Ectodermal cell (in vitro differentiated cells): ENCODE measurements around the gene ALKBH2.

Source experiments
- H3K27ac ChIP-seq: 2 replicates; pipeline ENCODE4 v1.7.0; 2013; ENCODE audit warnings: mild to moderate bottlenecking, low read depth, low read length; ENCODE audit not compliant: insufficient read depth, poor library complexity, severe bottlenecking
- H3K27me3 ChIP-seq: 2 replicates; pipeline ENCODE4 v1.7.0; 2013; ENCODE audit warnings: mild to moderate bottlenecking, low read length; ENCODE audit not compliant: insufficient read depth, control insufficient read depth, poor library complexity, severe bottlenecking
- H3K36me3 ChIP-seq: one replicate; pipeline ENCODE4 v1.7.0; 2013; ENCODE audit warnings: low read length; ENCODE audit not compliant: control insufficient read depth, insufficient read depth
- H3K4me1 ChIP-seq: one replicate; pipeline ENCODE4 v1.7.0; 2013; ENCODE audit warnings: low read length; ENCODE audit not compliant: control insufficient read depth, insufficient read depth
- H3K4me3 ChIP-seq: 2 replicates; pipeline ENCODE4 v1.7.0; 2013; ENCODE audit warnings: low read depth, low read length, control low read depth; ENCODE audit not compliant: insufficient read depth
- H3K9me3 ChIP-seq: 2 replicates; pipeline ENCODE4 v1.7.0; 2013; ENCODE audit warnings: mild to moderate bottlenecking, low read length, moderate library complexity; ENCODE audit not compliant: control insufficient read depth
- WGBS, 2 experiments: methylation state at CpG; one replicate each; pipeline ENCODE4 v1.1.7; 2013; ENCODE audit warnings: missing lambda C conversion rate in 2 of 2; 5-methylcytosine and 5-hydroxymethylcytosine counted together

ALKBH2 gene

GRCh38 chr12:109126784-109127183, 33.5 kb upstream of the ALKBH2 start:
- no peaks in the 10 kb centered on the region for H3K27me3 ChIP-seq
- H3K36me3 ChIP-seq = no peaks in the 10 kb centered on the region
- 94 to 96% methylated on average over 3 of the region's 3 CpGs for WGBS, 2 experiments
- H3K4me3 ChIP-seq = no peak overlapping the region
- H3K4me1 ChIP-seq = no peaks in the 10 kb centered on the region
- no peak overlapping the region for H3K27ac ChIP-seq
- H3K9me3 ChIP-seq = no peaks in the 10 kb centered on the region

DNA sequence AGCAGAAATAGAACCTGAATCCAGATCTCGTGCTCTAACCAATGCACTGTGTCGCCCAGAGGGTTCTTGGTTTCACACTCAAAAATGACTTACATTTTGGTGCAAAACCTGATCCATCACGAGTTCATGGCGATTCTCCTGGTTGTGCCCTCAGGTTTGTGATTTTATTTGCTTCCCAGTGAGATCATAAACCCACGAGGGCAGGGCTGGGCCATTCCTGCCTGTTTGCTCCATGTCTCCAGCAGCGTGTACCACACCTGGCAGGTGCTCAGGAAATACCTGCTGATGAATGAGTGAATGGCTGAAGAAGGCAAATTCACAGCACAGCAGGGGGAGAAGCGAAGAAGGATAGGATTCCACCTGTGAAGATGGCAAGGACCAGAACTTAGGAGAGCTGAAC, 32.5 kb upstream of the ALKBH2 start:
- Histone ChIP-seq H3K9me3 (no peaks in the 10 kb centered on the region), H3K27ac (no peak overlapping the region), H3K27me3 (no peaks in the 10 kb centered on the region), H3K4me1 (no peaks in the 10 kb centered on the region), H3K4me3 (no peak overlapping the region), H3K36me3 (no peaks in the 10 kb centered on the region)
- 90 to 93% methylated on average over 7 of the region's 7 CpGs for WGBS, 2 experiments

DNA sequence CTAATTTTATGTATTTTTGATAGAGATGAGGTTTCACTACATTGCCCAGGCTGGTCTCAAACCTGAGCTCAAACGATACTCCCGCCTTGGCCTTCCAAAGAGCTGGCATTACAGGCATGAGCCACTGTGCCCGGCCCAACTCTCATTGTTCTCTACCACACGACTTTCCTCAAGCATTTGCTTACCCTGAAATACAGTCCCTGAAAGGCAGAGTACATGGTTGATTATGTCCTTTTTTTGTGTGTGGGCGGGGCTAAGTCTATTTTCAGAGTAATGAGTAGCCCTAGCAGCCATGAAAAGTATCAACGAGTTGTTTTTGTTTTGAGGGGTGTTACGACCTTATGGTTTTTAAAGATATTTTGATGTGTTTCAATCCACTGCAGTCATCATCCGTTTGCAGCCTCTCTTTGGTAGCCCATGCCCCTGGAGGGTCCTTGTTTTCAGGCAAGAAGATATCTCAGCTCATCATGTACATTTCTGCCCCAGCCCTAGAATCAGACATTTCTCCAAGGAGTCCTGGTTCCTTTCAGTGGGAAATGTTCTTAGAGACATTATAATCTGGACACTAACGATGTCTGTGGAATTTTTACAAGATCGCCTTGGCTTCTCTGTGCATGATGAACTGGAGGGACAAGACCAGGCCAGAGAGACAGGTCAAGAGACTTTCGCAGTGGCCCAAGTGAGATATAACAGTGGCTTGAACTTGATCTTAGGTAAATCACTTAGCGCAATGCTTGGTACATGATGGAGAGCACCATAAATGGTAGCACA, 31.8 kb upstream of the ALKBH2 start:
- no peaks in the 10 kb centered on the region for H3K36me3 ChIP-seq
- 91 to 92% methylated on average over 12 of the region's 12 CpGs for WGBS, 2 experiments
- no peaks in the 10 kb centered on the region for H3K9me3 ChIP-seq
- no peaks in the 10 kb centered on the region for H3K4me1 ChIP-seq
- no peaks in the 10 kb centered on the region for H3K27me3 ChIP-seq
- H3K27ac ChIP-seq = no peak overlapping the region
- no peak overlapping the region for H3K4me3 ChIP-seq

DNA sequence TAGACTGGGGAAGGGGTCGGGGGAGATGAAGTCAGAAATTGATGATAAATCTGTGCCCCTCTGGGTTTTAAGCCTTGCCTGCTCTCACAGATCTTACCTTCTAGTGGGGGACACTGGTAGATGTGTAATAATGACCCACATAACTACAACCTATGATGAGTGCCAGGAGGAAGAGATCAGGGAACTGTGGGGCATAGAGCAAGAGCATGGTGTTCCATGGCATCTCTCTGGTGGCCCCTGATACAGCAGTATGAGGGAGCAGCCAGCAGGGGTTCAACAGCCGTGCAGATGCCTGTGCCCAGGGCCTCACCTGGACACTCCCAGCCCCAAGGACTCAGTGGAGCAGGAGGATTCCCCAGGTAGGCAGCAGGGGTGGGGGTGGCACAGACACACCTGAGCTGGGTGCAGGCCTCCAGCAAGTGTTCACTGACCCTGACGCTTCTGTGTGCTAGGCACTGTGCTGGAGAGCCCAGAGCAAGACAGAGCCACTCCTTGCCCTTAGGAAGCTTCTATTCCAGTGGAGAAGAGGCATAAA, 28.1 kb upstream of the ALKBH2 start:
- Histone ChIP-seq H3K27me3 (no peaks in the 10 kb centered on the region), H3K4me3 (no peak overlapping the region), H3K36me3 (no peaks in the 10 kb centered on the region), H3K27ac (no peak overlapping the region), H3K9me3 (no peaks in the 10 kb centered on the region), H3K4me1 (peaks cover 3% of the 10 kb centered on the region)
- WGBS, 2 experiments = 92 to 93% methylated on average over 3 of the region's 3 CpGs

GRCh38 chr12:109120557-109120956, 27.3 kb upstream of the ALKBH2 start:
- 80 to 84% methylated on average over 4 of the region's 4 CpGs for WGBS, 2 experiments
- H3K36me3 ChIP-seq = no peaks in the 10 kb centered on the region
- no peak overlapping the region for H3K4me3 ChIP-seq
- peaks cover 11% of the 10 kb centered on the region for H3K4me1 ChIP-seq
- no peaks in the 10 kb centered on the region for H3K27me3 ChIP-seq
- H3K9me3 ChIP-seq = no peaks in the 10 kb centered on the region
- H3K27ac ChIP-seq = no peak overlapping the region

- no peaks in the 10 kb centered on the region for H3K36me3 ChIP-seq
- peaks cover 14% of the 10 kb centered on the region for H3K4me1 ChIP-seq
- no peak overlapping the region for H3K27ac ChIP-seq
- 86 to 93% methylated on average over 2 of the region's 2 CpGs for WGBS, 2 experiments
- no peak overlapping the region for H3K4me3 ChIP-seq
- no peaks in the 10 kb centered on the region for H3K27me3 ChIP-seq
- no peaks in the 10 kb centered on the region for H3K9me3 ChIP-seq
Measured at GRCh38 chr12:109120095-109120494, 26.8 kb upstream of the ALKBH2 start.

- WGBS, 2 experiments = 87 to 91% methylated on average over 12 of the region's 12 CpGs
- peaks cover 14% of the 10 kb centered on the region for H3K4me1 ChIP-seq
- H3K4me3 ChIP-seq = no peak overlapping the region
- H3K36me3 ChIP-seq = no peaks in the 10 kb centered on the region
- no peak overlapping the region for H3K27ac ChIP-seq
- no peaks in the 10 kb centered on the region for H3K27me3 ChIP-seq
- H3K9me3 ChIP-seq = no peaks in the 10 kb centered on the region
Measured at GRCh38 chr12:109116611-109116949, 23.3 kb upstream of the ALKBH2 start.

DNA sequence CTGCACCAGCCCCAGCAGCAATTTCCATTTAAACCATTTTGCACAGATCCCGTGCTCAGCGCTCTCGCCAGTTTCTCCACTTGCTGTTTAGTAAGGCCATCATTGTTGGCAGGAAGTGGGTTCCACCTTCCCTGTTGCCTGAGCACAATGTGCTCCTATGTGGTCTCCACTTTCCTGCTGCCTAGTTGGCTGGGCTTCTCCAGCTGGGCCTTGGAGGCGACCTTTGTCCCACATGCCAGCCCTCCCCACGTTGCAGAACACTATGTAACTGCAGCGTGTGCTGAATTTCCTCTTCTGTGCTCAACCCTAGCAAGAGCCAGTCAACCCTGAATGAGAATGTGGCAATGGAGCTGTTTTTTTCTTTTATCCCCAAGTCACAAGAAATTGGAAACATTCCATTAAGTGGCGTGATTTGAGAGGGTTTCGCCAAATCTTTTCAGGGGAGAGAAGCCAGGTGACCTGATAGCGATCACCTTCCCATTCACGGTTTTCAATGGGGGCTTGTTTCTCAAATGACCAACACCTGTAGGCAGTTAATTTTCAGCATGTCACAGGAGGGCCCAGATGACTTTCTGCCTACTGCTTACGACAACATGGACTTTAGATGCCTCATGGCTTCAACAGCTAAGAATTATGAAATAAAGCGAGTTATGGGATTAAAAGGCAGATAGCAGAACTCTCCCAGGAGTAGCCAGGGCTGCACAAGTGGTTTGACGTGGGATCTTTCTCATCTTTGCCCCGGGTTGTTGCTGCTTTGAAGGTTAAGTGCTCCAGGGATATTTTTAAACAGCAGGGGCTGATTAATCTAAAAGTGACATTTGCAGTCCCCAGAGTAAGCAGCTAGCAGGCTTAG, 22.7 kb upstream of the ALKBH2 start, which contains the start of gene ACACB:
ACACB (plus strand) TSS at position 830 of the 853 bp plus-strand sequence. CDS start 22,819 bp downstream, outside the sequence.
- Histone ChIP-seq H3K4me1 (peaks cover 18% of the 10 kb centered on the region), H3K9me3 (no peaks in the 10 kb centered on the region), H3K27me3 (no peaks in the 10 kb centered on the region), H3K27ac (no peak within 1 kb of the TSS), H3K4me3 (no peak within 1 kb of the TSS), H3K36me3 (no peaks in the 10 kb centered on the region)
- WGBS, 2 experiments = 72 to 77% methylated on average over 14 of the region's 14 CpGs

DNA sequence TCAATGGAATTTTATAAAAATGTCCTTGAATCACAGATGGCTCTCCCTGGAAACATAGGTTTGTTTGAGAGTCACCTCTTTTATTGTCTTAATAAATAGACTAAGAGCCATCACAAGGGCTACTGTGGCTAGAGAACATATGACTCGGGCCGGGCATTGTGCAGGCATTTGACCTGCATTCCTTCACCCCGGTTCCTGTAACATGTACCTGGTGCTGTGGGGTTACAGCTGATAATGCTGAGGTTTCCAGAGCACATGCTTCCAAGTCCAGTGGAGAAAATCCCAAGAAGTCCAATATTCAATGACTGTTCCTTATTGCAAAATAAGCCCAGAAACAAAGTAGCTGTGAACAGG, 22.1 kb upstream of the ALKBH2 start:
- Histone ChIP-seq H3K36me3 (no peaks in the 10 kb centered on the region), H3K9me3 (no peaks in the 10 kb centered on the region), H3K27ac (no peak overlapping the region), H3K27me3 (no peaks in the 10 kb centered on the region), H3K4me1 (peaks cover 18% of the 10 kb centered on the region), H3K4me3 (no peak overlapping the region)
- WGBS, 2 experiments = 93% methylated on average over 3 of the region's 3 CpGs

DNA sequence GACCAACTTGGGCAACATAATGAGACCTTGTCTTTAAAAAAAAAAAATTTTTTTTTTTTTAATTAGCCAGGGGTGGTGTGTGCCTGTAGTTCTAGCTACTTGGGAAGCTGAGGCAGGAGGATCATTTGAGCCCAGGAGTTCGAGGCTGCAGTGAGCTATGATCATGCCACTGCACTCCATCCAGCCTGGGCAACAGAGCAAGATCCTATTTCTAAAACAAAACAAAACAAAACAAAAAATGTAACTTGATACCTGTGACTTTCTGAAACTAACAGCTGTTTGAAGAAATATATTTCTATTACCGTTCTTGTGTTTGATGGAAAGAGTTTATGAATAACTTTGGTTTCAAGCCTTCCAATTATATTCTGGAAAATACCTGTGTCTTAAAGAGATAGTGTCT, 21.4 kb upstream of the ALKBH2 start:
- Histone ChIP-seq H3K27ac (no peak overlapping the region), H3K4me3 (no peak overlapping the region)
- 93 to 96% methylated on average over 2 of the region's 2 CpGs for WGBS, 2 experiments

More for the DNA sequence above, 21.4 kb upstream of the ALKBH2 start:
- Histone ChIP-seq H3K36me3 (no peaks in the 10 kb centered on the region), H3K27me3 (no peaks in the 10 kb centered on the region), H3K9me3 (no peaks in the 10 kb centered on the region), H3K4me1 (peaks cover 18% of the 10 kb centered on the region)
